GM21717 (cell line): ENCODE results near the gene CACNA1C.
"Not testable (repeated sequence)": the region's sequence is repeated elsewhere in the genome, so short reads cannot be mapped to it uniquely, and the experiment has no call there.

Source experiments
- ATAC-seq: cut with Tn5 transposase; IDR thresholded peaks from one replicate; pipeline ENCODE4 v1.9.1; 2021; ENCODE audit warnings: mild to moderate bottlenecking, moderate library complexity; ENCODE audit not compliant: unreplicated experiment

Gene CACNA1C

GRCh38 chr12:2668816-2669215 is 616.0 kb downstream of the CACNA1C start:
- ATAC-seq, result no peak

- no peak for ATAC-seq
These were observed 616.8 kb downstream of the CACNA1C start for GRCh38 chr12:2669560-2669959.

DNA sequence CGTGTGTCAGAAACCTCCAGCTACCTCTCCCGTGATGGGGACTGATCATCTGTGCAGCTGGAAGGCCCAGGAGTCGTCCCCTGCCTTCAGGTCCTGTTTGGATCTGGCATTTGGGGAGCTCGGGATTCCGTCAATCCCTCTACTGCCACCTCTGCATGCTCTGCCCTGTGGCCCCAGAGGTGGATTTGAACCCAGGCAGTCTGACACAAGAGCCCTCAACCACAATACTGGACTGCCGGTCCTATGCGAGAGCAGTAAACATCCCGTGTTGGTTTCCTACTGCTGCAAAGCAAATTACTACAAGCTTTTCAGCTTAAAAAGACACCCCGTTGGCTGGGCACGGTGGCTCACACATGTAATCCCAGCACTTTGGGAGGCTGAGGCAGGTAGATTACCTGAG is 620.1 kb downstream of the CACNA1C start:
- no peak for ATAC-seq

DNA sequence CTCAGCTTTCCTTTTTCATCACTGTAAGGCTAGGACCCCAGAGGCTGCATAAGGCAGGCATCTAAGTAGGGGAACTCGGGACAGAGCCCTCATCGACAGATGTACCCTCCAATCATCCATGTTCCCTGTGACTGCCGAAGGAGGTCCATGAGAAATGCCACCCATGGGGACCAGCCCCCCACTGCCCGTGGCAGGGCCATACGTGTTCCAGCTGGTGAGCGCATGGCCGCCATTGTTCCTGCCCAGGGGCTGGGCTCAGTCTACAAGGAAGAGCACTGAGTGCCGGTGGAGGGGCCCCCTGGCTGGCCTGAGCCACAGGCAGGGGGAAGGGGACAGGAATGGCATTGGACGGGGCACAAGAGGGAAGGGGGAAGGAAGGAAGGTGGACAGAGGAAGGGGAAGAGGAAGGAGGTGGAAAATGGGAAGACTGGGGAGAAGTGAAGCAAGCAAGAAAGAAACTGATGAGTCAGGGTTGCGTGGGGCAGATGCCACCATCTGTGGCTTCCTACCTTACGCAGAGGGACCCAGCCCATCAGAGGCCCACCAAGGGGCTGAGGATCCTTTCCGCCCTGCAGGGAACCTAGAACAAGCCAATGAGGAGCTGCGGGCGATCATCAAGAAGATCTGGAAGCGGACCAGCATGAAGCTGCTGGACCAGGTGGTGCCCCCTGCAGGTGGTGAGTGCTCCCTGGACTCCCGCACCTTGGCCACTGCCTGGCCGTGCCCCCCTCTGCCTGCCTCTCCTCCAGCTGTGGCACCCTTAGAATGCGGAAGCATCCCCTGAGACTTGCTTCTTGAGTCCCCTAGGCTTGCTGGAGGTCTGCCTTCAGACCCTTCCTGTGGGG is 621.4 kb downstream of the CACNA1C start:
- no peak for ATAC-seq

DNA sequence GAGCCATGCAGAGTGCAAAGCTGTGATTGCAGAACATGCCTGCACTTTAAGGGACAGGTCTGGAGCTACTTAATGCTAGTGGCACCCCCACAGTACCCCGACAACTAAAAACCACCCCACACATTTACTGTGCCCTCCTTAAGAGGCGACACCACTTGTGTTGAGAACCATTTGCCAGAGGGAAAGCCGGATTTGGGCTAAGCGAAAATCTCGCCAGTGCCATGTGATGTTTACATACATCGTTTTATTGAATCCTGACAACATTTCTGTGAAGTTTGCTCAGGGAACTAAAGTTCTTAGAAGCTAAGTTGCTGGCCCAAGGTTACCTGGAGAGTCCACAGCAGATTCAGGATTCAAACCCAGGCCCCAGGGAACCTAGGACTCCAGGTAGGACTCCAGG is 623.0 kb downstream of the CACNA1C start:
- no peak for ATAC-seq

- no peak for ATAC-seq
These were observed 624.5 kb downstream of the CACNA1C start for GRCh38 chr12:2677142-2677880.

DNA sequence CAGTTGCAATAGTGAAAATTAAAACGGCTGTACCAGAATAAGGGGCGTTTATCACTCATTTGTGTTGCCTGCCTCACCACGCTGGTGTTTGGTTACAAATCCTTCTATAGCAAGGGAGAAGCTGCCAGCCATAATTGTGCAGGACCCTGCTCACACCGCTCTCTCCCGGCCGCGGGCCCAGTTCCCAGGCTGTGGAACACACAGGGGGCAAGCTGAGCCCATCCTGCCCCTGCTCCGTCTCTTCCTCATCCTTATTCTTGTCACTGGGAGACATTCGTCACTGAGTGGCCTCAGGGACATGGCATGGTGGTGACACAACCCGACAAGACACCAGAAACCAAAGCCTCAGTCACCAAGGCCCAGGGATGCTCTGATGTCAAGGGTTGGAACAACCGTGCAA is 625.6 kb downstream of the CACNA1C start:
- ATAC-seq, result no peak

DNA sequence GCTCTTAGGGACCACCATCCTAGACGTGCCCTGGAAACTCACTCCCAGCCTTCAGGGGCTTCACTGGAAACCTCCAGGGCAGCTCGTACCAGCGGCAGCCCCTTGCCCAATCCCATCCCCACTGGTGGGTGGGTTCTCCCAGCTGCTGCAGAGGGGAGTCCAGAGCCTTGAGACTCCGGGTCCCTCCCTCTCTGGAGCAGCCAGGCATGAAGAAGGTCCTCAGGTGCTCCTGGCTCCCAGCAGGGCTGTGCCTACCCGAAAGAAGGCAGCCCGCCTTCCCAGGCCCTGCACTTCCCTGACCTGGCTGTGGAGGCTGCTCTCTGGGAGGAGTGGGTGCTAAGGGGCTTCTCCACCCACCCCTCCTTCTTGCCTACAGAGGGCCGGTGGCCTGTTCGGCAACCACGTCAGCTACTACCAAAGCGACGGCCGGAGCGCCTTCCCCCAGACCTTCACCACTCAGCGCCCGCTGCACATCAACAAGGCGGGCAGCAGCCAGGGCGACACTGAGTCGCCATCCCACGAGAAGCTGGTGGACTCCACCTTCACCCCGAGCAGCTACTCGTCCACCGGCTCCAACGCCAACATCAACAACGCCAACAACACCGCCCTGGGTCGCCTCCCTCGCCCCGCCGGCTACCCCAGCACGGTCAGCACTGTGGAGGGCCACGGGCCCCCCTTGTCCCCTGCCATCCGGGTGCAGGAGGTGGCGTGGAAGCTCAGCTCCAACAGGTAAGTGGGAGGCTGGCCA is 626.5 kb downstream of the CACNA1C start:
- ATAC-seq, result no peak

GRCh38 chr12:2679816-2680675 is 627.3 kb downstream of the CACNA1C start:
- no peak for ATAC-seq

DNA sequence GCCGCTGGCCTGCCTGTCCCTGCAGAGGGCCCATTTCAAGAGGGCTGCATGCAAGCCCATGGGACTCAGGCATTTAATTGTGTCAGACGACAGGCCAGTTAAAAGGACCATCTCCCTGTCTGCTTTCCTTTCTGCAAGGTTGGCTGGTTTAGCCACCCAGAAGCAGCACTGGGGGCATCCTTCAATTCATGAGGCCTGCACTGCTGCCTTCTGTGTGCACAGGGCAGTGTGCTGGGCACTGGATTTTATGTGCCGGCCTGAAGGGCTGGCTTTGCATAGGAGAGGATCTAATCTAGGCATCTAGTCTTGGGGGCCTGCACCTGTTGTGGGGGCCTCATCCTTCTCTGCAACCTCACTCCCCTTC is 627.9 kb downstream of the CACNA1C start:
- ATAC-seq, result no peak

DNA sequence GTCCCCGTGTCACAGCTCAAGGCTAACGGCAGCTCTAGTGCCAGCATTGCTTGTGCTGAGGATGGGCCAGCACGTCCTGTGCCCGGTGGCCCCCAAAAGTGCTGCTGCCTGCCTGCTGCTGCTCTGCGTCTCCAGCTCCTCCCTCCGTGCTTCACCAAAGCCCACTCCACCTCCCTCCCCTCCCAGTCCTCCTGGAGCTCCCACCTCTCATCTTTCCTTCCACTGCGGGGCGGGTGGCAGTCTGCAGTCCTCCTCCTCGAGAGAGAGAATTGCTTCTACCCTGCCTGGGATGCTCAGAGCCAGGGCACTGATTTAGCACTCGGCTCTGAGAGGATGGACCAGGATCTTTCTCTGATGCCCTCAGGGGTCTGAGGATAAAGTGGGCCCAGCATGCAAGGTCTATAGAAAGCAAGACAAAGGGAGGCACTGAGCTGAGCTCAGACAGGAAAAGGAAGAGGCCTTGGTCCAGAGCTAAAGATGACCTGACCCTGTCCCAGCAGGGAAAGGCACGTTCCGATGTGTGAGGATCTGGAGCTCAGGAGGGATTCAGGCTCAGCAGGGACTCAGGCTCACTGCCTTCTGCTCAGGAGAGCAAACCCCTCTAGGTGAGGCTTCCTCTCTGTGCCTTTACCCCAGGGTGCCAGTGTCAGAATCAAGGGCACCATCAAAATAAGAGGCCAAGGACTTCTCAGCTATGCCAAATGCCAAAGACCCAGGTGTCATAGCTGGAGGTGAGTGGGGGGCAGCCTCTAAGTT is 628.8 kb downstream of the CACNA1C start:
- no peak for ATAC-seq

GRCh38 chr12:2682296-2683251 is 629.8 kb downstream of the CACNA1C start:
- no peak for ATAC-seq

GRCh38 chr12:2683283-2684025 is 630.7 kb downstream of the CACNA1C start:
- ATAC-seq, result no peak

DNA sequence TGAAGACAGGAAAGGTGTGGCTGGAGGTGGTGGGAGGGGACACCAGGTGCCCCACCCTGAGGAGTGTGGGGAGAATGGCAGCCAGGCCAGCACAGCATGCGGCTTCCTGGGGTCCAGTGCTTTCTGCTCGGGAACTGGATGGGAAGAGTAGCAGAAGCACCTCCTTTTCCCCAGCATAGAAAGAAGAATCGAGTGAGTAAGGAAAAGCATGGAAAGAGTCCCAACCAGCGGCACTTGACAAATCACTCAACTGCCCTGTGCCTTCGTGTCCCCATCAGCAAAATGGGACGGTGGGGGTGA is 631.2 kb downstream of the CACNA1C start:
- ATAC-seq, result not testable (repeated sequence)

GRCh38 chr12:2685620-2686279 is 633.0 kb downstream of the CACNA1C start:
- not testable (repeated sequence) for ATAC-seq

DNA sequence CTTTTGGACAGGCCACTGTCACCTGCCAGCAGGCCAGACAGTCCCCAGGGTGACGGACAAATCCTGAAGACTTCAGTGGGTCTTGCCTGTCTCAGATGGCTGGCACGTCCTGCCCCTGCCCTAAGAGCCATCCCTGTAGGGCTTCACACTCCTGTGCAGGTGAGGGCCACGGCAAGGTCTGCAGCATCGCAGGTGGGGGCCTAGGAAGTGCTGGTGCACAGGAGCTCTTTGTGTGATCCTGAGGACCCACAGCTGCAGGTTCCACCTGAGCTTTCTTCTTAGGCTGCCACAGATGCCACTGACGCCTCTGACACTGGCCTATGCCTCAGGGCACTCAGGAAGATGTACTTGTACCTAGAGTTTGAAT is 633.5 kb downstream of the CACNA1C start:
- ATAC-seq, result no peak

DNA sequence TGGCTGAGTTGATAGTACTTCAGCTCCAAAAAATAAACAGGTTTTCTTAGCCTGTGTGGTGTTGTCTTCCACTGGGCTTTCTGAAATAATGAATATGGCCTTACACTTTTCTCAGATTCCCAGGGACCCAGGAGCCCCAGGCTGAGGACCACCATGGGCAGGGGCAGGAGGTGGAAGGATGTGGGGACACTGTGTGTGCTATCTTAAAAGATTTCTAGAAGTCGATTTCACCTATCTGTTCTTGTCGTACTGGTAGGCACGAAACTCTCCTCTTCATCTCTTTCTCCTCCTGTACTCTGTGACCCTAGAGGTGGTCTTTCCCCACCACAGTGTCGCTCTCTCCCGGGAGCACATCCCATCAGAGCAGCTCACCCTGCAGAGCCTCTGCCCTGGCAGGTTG is 634.3 kb downstream of the CACNA1C start:
- no peak for ATAC-seq

DNA sequence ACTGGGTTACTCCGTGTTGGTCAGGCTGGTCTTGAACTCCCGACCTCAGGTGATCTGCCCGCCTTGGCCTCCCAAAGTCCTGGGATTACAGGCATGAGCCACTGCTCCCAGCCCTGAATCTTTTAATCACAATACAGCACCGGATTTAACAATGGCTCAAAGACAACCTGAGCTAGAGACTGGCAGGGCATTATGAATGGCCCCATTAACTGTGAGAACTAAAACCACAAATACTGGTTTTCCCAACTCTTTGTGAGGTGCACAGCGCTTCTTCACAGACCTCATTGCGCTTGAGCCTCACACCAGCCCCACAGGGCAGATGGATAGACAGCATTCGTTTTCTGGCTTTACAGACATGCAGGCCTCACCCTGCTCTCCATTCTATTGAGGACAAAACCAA is 634.9 kb downstream of the CACNA1C start:
- no peak for ATAC-seq
